H1 (cell line): ENCODE results near the gene RAN.

Source experiments
- CREB1 ChIP-seq: IDR thresholded peaks from 2 replicates; pipeline ENCODE4 v1.6.1; 2012; ENCODE audit warnings: inconsistent platforms
- GABPA ChIP-seq: IDR thresholded peaks from 2 replicates; pipeline ENCODE4 v1.6.1; 2011; ENCODE audit warnings: mild to moderate bottlenecking, low read length, moderate library complexity, borderline replicate concordance; ENCODE audit not compliant: insufficient read depth
- MAFK ChIP-seq: IDR thresholded peaks from 2 replicates; pipeline ENCODE4 v1.6.1; 2012; ENCODE audit warnings: low read depth, mild to moderate bottlenecking, improper control_type of control experiment, low read length
- SP1 ChIP-seq: IDR thresholded peaks from 2 replicates; pipeline ENCODE4 v1.6.1; 2011; ENCODE audit warnings: low read depth, low read length
- SRF ChIP-seq: IDR thresholded peaks from 2 replicates; pipeline ENCODE4 v1.6.1; 2011; ENCODE audit warnings: mild to moderate bottlenecking, low read depth, low read length, moderate library complexity
- TAF1 ChIP-seq: IDR thresholded peaks from 2 replicates; pipeline ENCODE4 v1.6.1; 2011; ENCODE audit warnings: mild to moderate bottlenecking, low read depth, low read length

DNA sequence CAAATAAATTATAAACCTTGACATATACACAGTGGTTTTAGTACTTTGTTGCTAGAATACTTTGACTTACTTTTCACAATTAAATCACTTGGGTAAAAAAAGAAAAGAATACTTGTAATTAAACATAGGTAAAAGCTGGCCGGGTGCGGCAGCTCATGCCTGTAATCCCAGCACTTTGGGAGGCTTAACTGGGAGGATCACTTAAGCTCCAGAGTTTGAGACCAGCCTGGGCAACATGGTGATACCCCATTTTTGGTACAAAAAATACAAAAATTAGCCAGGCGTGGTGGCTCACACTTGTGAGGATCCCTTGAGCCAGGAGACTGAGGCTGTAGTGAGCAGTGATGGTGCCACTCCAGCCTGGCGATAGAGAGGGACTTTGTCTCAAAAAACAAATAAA is 40.6 kb upstream of the RAN start:
- TF ChIP-seq TAF1 (no peak), MAFK (no peak), SP1 (no peak), SRF (no peak), CREB1 (no peak), GABPA (no peak)
